DND-41 (cell line): ENCODE data around the gene MAPK12.

ENCODE experiments used
- ATAC-seq: fragments of 200-7000 bp; cut with Tn5 transposase; 3 replicates; pipeline ENCODE4 v1.9.1; 2021; ENCODE audit warnings: low read depth; ENCODE audit not compliant: insufficient read depth
- DNase-seq: peaks from one replicate; pipeline ENCODE4 v3.0.0-alpha.2; 2020
- H2AFZ ChIP-seq: 2 replicates; pipeline ENCODE4 v1.6.0; 2012; ENCODE audit warnings: low read depth, low read length
- H3K27ac ChIP-seq: 2 replicates; pipeline ENCODE4 v1.5.1; 2012; ENCODE audit warnings: low read length, inconsistent platforms
- H3K27me3 ChIP-seq: fragments of 200-600 bp; sonication (generic); 2 replicates; pipeline ENCODE4 v1.6.0; 2012; ENCODE audit warnings: low read length, mild to moderate bottlenecking, inconsistent platforms; ENCODE audit not compliant: insufficient read depth, poor library complexity
- H3K36me3 ChIP-seq: 2 replicates; pipeline ENCODE4 v1.5.1; 2012; ENCODE audit warnings: low read length, inconsistent platforms; ENCODE audit not compliant: insufficient read depth
- H3K4me1 ChIP-seq: 2 replicates; pipeline ENCODE4 v1.5.1; 2012; ENCODE audit warnings: mild to moderate bottlenecking, low read length; ENCODE audit not compliant: insufficient read depth
- H3K4me2 ChIP-seq: 2 replicates; pipeline ENCODE4 v1.6.0; 2012; ENCODE audit warnings: mild to moderate bottlenecking, moderate library complexity, low read length, inconsistent platforms; ENCODE audit not compliant: insufficient read depth
- H3K4me3 ChIP-seq, 2 experiments: fragments of 200-600 bp in 1 of 2; shearing (Covaris generic) in 1 of 2; 2 replicates each; pipeline ENCODE4 v1.5.1; 2012 to 2016; ENCODE audit warnings: inconsistent platforms in 2 of 2, low read length in 2 of 2, mild to moderate bottlenecking in 2 of 2, low read depth in 1 of 2, moderate library complexity in 1 of 2
- H3K79me2 ChIP-seq: 2 replicates; pipeline ENCODE4 v1.6.0; 2012; ENCODE audit warnings: low read length, inconsistent platforms; ENCODE audit not compliant: insufficient read depth
- H3K9ac ChIP-seq: 2 replicates; pipeline ENCODE4 v1.6.0; 2012; ENCODE audit warnings: low read depth, mild to moderate bottlenecking, inconsistent platforms, low read length, moderate library complexity
- H3K9me3 ChIP-seq: 2 replicates; pipeline ENCODE4 v1.5.1; 2012; ENCODE audit warnings: low read length, moderate library complexity, mild to moderate bottlenecking, inconsistent platforms; ENCODE audit not compliant: insufficient read depth, severe bottlenecking
- H4K20me1 ChIP-seq: 2 replicates; pipeline ENCODE4 v1.6.0; 2012; ENCODE audit warnings: low read length; ENCODE audit not compliant: insufficient read depth
- EZH2 ChIP-seq: IDR thresholded peaks from 3 replicates; pipeline ENCODE4 v1.6.1; 2012; ENCODE audit warnings: borderline replicate concordance, low read depth, mild to moderate bottlenecking, moderate library complexity, low read length, inconsistent platforms; ENCODE audit not compliant: severe bottlenecking
- TF ChIP-seq, protein P1 (sequence below): IDR thresholded peaks from 2 replicates; pipeline ENCODE4 v1.5.1; 2012; ENCODE audit warnings: borderline replicate concordance, low read length, moderate library complexity, mild to moderate bottlenecking; ENCODE audit not compliant: poor library complexity, severe bottlenecking; ENCODE audit errors: extremely low read depth

Gene MAPK12

DNA sequence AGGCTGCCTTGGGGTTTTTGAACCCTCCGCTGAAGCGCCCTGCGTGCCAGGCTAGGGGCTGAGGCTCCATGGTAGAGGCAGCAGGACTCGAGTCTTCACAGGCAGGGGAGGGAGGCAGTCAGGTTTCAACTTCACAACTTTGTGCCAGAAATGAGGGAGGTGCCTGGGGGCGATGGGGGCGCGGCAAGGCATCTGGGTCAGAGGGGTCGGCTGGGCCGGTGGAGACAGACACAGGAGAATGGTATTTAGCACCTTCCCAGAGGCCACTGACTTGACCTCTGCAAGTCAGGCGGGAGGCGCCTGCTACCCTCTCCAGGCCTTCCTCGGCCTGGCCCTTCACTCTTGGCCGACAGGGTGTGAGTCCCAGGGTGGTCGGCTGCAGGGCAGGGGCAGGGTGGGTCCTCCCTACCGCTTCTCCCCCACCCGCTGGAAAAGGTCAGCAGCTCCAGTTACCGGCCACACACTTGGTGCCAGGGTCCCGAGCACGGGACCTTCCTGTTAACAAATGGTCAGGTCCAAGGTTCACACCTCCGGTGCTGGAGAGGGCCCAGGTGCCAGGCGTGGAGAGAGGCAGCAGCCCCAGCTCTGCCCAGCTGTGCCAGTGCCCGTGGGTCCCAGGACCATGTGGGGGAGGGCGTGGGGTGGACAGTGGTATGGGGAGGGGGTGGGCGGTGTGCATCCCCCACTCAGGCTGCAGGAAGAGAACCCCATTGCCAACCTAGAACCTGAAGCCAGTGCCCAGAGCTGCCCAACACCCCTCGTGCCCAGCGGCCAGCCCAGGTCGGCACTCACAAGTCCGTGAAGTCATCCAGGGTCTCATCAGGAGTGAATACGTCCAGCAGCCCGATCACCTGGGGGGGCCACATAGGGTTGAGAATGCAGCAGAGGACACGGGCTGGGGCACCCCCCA lies 3.8 kb downstream of the MAPK12 start:
- Histone ChIP-seq H3K36me3 (no peaks in the 10 kb centered on the region), H3K79me2 (no peaks in the 10 kb centered on the region), H4K20me1 (0 out of 2 replicates have a peak, but pooled peaks cover 6% of the 10 kb centered on the region), H3K27me3 (no peaks in the 10 kb centered on the region), H3K4me1 (no peaks in the 10 kb centered on the region), H3K9me3 (no peaks in the 10 kb centered on the region), H2AFZ (no peak overlapping the region), H3K9ac (no peak overlapping the region), H3K27ac (no peak overlapping the region), H3K4me3 (no peak overlapping the region), H3K4me2 (no peak overlapping the region)
- ATAC-seq (no peak), DNase-seq (no peak)
- TF ChIP-seq EZH2: no peak
- TF ChIP-seq, protein P1, sequence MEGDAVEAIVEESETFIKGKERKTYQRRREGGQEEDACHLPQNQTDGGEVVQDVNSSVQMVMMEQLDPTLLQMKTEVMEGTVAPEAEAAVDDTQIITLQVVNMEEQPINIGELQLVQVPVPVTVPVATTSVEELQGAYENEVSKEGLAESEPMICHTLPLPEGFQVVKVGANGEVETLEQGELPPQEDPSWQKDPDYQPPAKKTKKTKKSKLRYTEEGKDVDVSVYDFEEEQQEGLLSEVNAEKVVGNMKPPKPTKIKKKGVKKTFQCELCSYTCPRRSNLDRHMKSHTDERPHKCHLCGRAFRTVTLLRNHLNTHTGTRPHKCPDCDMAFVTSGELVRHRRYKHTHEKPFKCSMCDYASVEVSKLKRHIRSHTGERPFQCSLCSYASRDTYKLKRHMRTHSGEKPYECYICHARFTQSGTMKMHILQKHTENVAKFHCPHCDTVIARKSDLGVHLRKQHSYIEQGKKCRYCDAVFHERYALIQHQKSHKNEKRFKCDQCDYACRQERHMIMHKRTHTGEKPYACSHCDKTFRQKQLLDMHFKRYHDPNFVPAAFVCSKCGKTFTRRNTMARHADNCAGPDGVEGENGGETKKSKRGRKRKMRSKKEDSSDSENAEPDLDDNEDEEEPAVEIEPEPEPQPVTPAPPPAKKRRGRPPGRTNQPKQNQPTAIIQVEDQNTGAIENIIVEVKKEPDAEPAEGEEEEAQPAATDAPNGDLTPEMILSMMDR: no peak

DNA sequence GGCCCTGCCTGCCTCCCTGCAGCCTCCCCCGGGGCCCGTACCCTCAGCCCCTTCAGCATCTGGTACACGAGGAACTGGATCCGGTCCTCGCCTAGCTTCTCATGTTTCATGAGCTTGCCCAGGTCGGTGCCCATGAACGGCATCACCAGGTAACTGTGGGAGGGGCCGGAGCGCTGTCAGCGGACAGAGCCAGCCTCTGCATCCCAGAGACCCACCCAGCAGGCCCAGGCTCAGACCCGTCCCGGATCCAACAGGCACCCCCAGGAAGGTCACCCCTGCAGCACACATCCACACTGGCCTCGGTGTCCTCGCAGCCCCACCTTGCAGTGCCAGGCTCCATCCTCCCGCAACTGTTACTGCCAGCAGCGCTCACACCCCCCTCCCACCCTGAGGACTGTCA lies 4.4 kb downstream of the MAPK12 start:
- H4K20me1 ChIP-seq: no peaks in the 10 kb centered on the region
- no peak overlapping the region for H3K27ac ChIP-seq
- H2AFZ ChIP-seq: no peak overlapping the region
- H3K79me2 ChIP-seq: no peaks in the 10 kb centered on the region
- DNase-seq (no peak), ATAC-seq (no peak)
- no peaks in the 10 kb centered on the region for H3K36me3 ChIP-seq
- no peak overlapping the region for H3K9ac ChIP-seq
- H3K4me3 ChIP-seq: no peak overlapping the region
- TF ChIP-seq EZH2: no peak
- TF ChIP-seq, protein P1: no peak
- H3K4me2 ChIP-seq: no peak overlapping the region
- no peaks in the 10 kb centered on the region for H3K9me3 ChIP-seq
- peaks cover 1% of the 10 kb centered on the region for H3K4me1 ChIP-seq
- H3K27me3 ChIP-seq: no peaks in the 10 kb centered on the region

DNA sequence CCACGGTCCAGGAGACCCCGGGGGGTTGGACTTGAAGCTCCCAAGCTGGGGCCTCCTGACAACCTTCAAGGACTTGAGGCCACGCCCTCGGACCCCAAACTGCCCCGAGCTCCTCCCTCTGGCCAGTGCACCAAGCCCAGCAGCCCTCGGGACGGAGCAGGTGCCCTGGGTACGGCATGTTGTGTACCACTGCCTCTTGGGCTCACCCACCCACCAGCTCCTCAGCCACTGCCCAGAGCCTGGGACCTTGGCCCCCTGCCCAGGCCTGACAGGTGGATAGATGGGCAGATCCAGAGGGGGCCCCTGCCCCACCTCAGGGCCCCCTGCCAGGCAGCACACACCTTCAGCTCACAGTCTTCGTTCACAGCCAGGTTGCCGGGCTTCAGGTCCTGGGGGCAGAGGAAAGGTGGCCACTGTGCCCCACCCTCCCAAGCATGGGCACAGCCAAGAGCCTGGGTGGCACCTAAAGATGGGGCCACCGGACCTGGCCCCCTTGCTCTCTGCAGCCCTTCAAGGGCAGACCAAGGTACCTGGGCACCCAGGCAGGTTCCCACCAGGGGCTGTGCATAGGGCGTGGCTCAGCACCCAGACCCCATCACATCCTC lies 5.1 kb downstream of the MAPK12 start:
- Histone ChIP-seq H2AFZ (no peak overlapping the region), H3K27ac (no peak overlapping the region), H3K36me3 (no peaks in the 10 kb centered on the region), H3K9me3 (no peaks in the 10 kb centered on the region), H3K27me3 (no peaks in the 10 kb centered on the region), H3K9ac (no peak overlapping the region), H3K4me3 (no peak overlapping the region), H3K4me2 (no peak overlapping the region), H4K20me1 (no peaks in the 10 kb centered on the region), H3K4me1 (peaks cover 8% of the 10 kb centered on the region), H3K79me2 (no peaks in the 10 kb centered on the region)
- TF ChIP-seq EZH2: no peak
- TF ChIP-seq, protein P1: no peak
- no peak for DNase-seq
- no peak for ATAC-seq
